ENCODE results near the gene GPR135. TPM values are rescaled to one million over a fixed set of nuclear protein-coding genes. Genes with fewer than 3 reads are reported as not detected.

The GPR135 gene
- total RNA-seq, 1 experiment from 2014 or later = 3.9 TPM

- TF ChIP-seq EZH2 (IDR thresholded peaks at IDR 0.05) = no peak
- TF ChIP-seq POLR2A (IDR thresholded peaks at IDR 0.05; ENCODE audit: borderline replicate concordance, extremely low read depth, insufficient read depth, insufficient read length) = no peak
- TF ChIP-seq ELF1 (IDR thresholded peaks at IDR 0.05; ENCODE audit: borderline replicate concordance, low read depth) = no peak
- TF ChIP-seq SRF (IDR thresholded peaks at IDR 0.05; ENCODE audit: low read depth) = no peak
- no peak for TF ChIP-seq SIN3A (IDR thresholded peaks at IDR 0.05; ENCODE audit: low read depth)
- no peak for TF ChIP-seq ZNF274 (IDR thresholded peaks at IDR 0.05; ENCODE audit: low read depth, low read length)
- TF ChIP-seq EGR1 (IDR thresholded peaks at IDR 0.05; ENCODE audit: low read depth) = no peak
- no peak for TF ChIP-seq ZFX (IDR thresholded peaks at IDR 0.05)
Measured at GRCh38 chr14:59509101-59509500, 43.9 kb upstream of the GPR135 start (continued).

- Histone ChIP-seq H3K9ac (ENCODE audit: low read length) (no peak overlapping the region), H4K20me1 (ENCODE audit: insufficient read depth) (no peaks in the 10 kb centered on the region), H3K4me2 (ENCODE audit: low read length) (no peak overlapping the region), H3K27me3 (ENCODE audit: insufficient read depth, low read length) (no peaks in the 10 kb centered on the region), H2AFZ (ENCODE audit: low read depth, low read length, poor library complexity, severe bottlenecking) (no peak overlapping the region), H3K9me3 (ENCODE audit: control insufficient read depth in 1 of 2, insufficient read depth in 1 of 2, low read depth in 1 of 2, low read length in 2 of 2) (no peaks in the 10 kb centered on the region), H3K36me3 (ENCODE audit: control insufficient read depth in 1 of 2, insufficient read depth in 2 of 2, low read length in 2 of 2) (peaks cover 0 to 4% of the 10 kb centered on the region in 2 experiments; a peak in 1 of 4 replicates), H3K4me3 (replicated peaks in 1 of 2; ENCODE audit: low read depth in 1 of 2, low read length in 2 of 2) (no peak overlapping the region), H3K4me1 (ENCODE audit: control insufficient read depth in 1 of 2, insufficient read depth in 2 of 2, low read length in 2 of 2) (no peaks in the 10 kb centered on the region), H3K27ac (ENCODE audit: low read depth, low read length) (no peak overlapping the region), H3K9me2 (ENCODE audit: insufficient read depth) (no peaks in the 10 kb centered on the region), H3K79me2 (ENCODE audit: insufficient read depth, low read length) (no peaks in the 10 kb centered on the region)
- intact Hi-C loops (cut with micrococcal nuclease) = loop anchor here (1.0 to 5.0 kb wide), 3 partner anchors 69 to 675 kb away; partner anchors contain the start of gene CCDC175
- RAD21 ChIA-PET (ENCODE audit: low non-redundant PET in 1 of 2, low total read pairs in 2 of 2, uncharacterized antibody in 2 of 2, unreplicated experiment in 2 of 2) = interaction anchor here (0.8 to 1.3 kb wide), 3 partner anchors 63 to 69 kb away, joined by 3 to 6 read pairs (median 3); partner anchors contain the start of gene CCDC175 (in 2 of the 2)
- CTCF ChIA-PET = interaction anchor here (0.6 to 2.1 kb wide), 10 partner anchors 11 to 676 kb away, joined by 3 to 27 read pairs (median 8); partner anchors contain the start of genes CCDC175, JKAMP and L3HYPDH
- BruUV-seq (replicated peaks) = no TSS peak
- TF ChIP-seq YY1 (IDR thresholded peaks at IDR 0.05; ENCODE audit: extremely low read depth, insufficient replicate concordance, low read depth, low read length) = no peak
- no peak for TF ChIP-seq ELF1 (IDR thresholded peaks at IDR 0.05; ENCODE audit: borderline replicate concordance, low read depth)
- no peak for TF ChIP-seq EZH2 (IDR thresholded peaks at IDR 0.05)
- TF ChIP-seq ZBTB33 (IDR thresholded peaks at IDR 0.05; ENCODE audit: extremely low read depth, insufficient replicate concordance, low read length) = no peak
- no peak for TF ChIP-seq CTCF (IDR thresholded peaks at IDR 0.05 in 2 of 3, conservative IDR thresholded peaks at IDR 0.05 in 1 of 3; ENCODE audit: borderline replicate concordance in 1 of 3, insufficient read depth in 1 of 3, low read depth in 2 of 3, low read length in 2 of 3)
- no peak for TF ChIP-seq FOSL1 (IDR thresholded peaks at IDR 0.05; ENCODE audit: low read depth)
- TF ChIP-seq JUND (IDR thresholded peaks at IDR 0.05) = no peak
- TF ChIP-seq CBX3 (IDR thresholded peaks at IDR 0.05; ENCODE audit: low read depth) = no peak
- DNase-seq (ENCODE audit: low read depth, low spot score) (no peak), ATAC-seq (no peak)
- POLR2A ChIA-PET = interaction anchor here (0.9 to 1.4 kb wide), 3 partner anchors 24 to 65 kb away, joined by 3 to 4 read pairs (median 4); partner anchors contain the start of genes JKAMP and L3HYPDH
Measured at GRCh38 chr14:59507752-59508103, 42.5 kb upstream of the GPR135 start.
